Muscle layer of colon (tissue), 2 donors: ENCODE results near the gene CCDC158.
"Not testable (repeated sequence)": the region's sequence is repeated elsewhere in the genome, so short reads cannot be mapped to it uniquely, and the experiment has no call there.

Experiments
- H3K27ac ChIP-seq: one replicate; pipeline ENCODE4 v1.7.0; 2013; ENCODE audit warnings: low read depth, mild to moderate bottlenecking, low read length, moderate library complexity
- H3K27me3 ChIP-seq, 2 donors: one replicate each; pipeline ENCODE4 v1.7.0; 2013; ENCODE audit warnings: low read length in 2 of 2, mild to moderate bottlenecking in 2 of 2; ENCODE audit not compliant: insufficient read depth in 2 of 2, control insufficient read depth in 1 of 2
- H3K36me3 ChIP-seq: one replicate; pipeline ENCODE4 v1.7.0; 2013; ENCODE audit warnings: mild to moderate bottlenecking, low read length; ENCODE audit not compliant: insufficient read depth
- H3K4me1 ChIP-seq: one replicate; pipeline ENCODE4 v1.7.0; 2013; ENCODE audit warnings: mild to moderate bottlenecking, low read length; ENCODE audit not compliant: insufficient read depth
- H3K4me3 ChIP-seq, 2 donors: one replicate each; pipeline ENCODE4 v1.7.0; 2013; ENCODE audit warnings: low read length in 2 of 2, low read depth in 1 of 2, mild to moderate bottlenecking in 1 of 2, moderate library complexity in 1 of 2
- H3K9ac ChIP-seq: one replicate; pipeline ENCODE4 v1.7.0; 2013; ENCODE audit warnings: low read length
- H3K9me3 ChIP-seq: one replicate; pipeline ENCODE4 v1.7.0; 2013; ENCODE audit warnings: mild to moderate bottlenecking, low read length
- donor health status: abdominal sarcoma.
- donor health status: Adenocarcinoma of cecum.

CCDC158 gene

GRCh38 chr4:76292730-76293129, 128.2 kb downstream of the CCDC158 start:
- H3K9me3 ChIP-seq, result no peaks in the 10 kb centered on the region
- no peak overlapping the region for H3K9ac ChIP-seq
- H3K36me3 ChIP-seq, result no peaks in the 10 kb centered on the region
- no peak overlapping the region for H3K27ac ChIP-seq
- H3K4me1 ChIP-seq, result no peaks in the 10 kb centered on the region
- no peak overlapping the region for H3K4me3 ChIP-seq
- no peaks in the 10 kb centered on the region for H3K27me3 ChIP-seq

- not testable (repeated sequence) for H3K9ac ChIP-seq, H3K4me3 ChIP-seq, H3K4me1 ChIP-seq, H3K27me3 ChIP-seq, H3K27ac ChIP-seq, H3K36me3 ChIP-seq, H3K9me3 ChIP-seq
These were observed 133.1 kb downstream of the CCDC158 start for GRCh38 chr4:76287811-76288210.

DNA sequence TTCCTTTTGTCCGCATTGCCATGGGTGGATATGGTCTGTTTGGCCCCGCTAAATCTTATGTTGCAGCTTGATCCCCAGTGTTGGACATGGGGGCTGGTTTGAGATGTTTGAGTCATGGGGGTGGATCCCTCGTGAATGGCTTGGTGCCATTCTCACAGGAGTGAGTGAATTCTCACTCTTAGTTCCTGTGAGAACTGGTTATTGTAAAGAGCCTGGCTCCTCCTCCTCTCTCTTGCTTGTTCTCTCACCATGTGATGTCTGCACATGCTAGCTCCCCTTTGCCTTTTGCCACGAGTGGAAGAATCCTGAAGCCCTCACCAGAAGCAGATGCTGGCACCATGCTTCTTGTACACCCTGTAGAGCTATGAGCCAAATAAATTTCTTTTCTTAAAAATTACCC, 137.0 kb downstream of the CCDC158 start:
- no peaks in the 10 kb centered on the region for H3K4me1 ChIP-seq
- H3K9me3 ChIP-seq, result no peaks in the 10 kb centered on the region
- H3K27ac ChIP-seq, result no peak overlapping the region
- no peak overlapping the region for H3K4me3 ChIP-seq
- no peak overlapping the region for H3K9ac ChIP-seq
- H3K36me3 ChIP-seq, result no peaks in the 10 kb centered on the region
- no peaks in the 10 kb centered on the region for H3K27me3 ChIP-seq

DNA sequence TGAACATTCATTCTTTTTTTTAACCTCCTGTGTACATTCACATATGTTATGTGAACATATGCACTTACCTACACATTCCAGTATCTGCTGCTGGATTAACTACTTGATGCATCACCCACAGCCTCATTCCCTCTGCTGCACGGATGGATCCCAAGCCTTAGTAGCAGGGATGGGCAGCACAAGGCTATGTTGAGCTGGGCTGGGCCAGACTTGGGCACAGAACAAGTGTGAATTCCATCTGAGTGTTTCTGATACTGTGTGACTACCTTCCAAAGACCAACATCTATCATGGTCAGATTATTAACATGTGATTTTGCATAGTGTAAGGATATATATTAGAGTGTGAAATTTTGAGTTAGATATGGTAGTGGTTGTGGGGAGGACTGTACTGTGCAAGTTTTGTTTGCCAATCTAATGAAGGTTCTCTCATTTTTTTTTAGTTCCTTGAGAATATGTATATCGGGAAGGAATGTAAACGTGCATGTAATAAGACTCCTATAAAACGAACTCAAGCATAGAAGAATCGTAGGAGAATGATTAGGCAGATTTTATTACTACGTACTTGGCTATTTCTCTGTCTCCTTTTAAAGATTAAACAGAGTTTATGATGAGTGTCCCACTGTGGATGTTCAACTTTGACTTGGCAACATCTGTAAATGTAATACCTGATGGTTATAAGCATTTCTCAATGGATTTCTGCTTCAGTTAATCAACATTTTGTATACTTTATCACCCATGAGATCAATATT, 137.8 kb downstream of the CCDC158 start:
- no peak overlapping the region for H3K27ac ChIP-seq
- no peaks in the 10 kb centered on the region for H3K27me3 ChIP-seq
- no peaks in the 10 kb centered on the region for H3K36me3 ChIP-seq
- no peak overlapping the region for H3K9ac ChIP-seq
- H3K4me3 ChIP-seq, result no peak overlapping the region
- H3K9me3 ChIP-seq, result no peaks in the 10 kb centered on the region
- no peaks in the 10 kb centered on the region for H3K4me1 ChIP-seq

- not testable (repeated sequence) for H3K9ac ChIP-seq, H3K36me3 ChIP-seq, H3K27ac ChIP-seq, H3K9me3 ChIP-seq, H3K27me3 ChIP-seq, H3K4me3 ChIP-seq, H3K4me1 ChIP-seq
These were observed 139.3 kb downstream of the CCDC158 start for GRCh38 chr4:76281594-76281993.

DNA sequence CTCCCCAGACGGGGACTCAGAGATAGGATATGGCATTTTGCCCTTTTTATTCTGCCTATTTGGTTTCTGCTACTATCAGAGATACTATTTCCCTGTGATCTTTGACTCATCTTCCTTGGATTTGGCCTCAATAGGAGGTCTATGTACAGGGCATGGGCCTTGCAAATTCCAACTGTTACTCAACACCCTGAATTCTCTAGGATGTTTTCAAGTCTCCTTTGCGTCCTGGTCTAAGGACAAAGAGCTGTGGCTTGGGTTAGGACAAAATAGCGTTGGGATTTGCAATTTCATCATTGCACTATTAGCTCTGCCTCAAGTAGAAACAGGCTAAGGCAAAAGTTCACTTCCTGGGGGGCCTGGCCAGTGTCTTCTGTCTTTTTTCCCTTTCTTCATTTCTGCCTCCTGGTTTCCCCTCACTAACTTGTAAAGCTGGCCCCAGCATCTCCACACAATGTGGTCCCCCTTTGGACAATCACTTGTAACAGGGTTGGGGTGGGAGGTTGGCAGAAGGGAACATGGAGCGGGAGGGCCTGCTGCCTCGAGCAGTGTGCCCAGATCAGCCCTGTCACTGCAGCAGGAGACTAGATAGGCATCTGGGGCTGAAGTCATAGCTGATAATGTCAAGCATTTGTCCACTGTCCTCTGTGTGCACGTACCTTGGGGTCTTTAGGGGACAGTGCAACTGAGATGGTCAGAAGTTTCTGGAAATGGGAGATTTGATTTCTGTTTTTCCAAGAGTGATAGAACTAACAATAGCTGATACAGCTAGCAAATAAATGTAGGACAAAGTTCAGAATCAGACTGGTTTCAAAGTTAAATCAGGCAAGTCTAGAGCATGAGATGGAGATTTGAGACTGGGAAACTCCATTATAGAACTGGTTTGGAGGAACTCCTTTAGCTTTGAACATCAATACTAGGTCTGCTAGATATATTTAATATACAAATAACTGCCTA, 140.2 kb downstream of the CCDC158 start:
- H3K27me3 ChIP-seq, result no peaks in the 10 kb centered on the region
- no peak overlapping the region for H3K27ac ChIP-seq
- no peaks in the 10 kb centered on the region for H3K9me3 ChIP-seq
- H3K4me1 ChIP-seq, result no peaks in the 10 kb centered on the region
- no peaks in the 10 kb centered on the region for H3K36me3 ChIP-seq
- H3K4me3 ChIP-seq, result no peak overlapping the region
- H3K9ac ChIP-seq, result no peak overlapping the region

GRCh38 chr4:76279462-76279861, 141.5 kb downstream of the CCDC158 start:
- Histone ChIP-seq H3K36me3 (no peaks in the 10 kb centered on the region), H3K27me3 (no peaks in the 10 kb centered on the region), H3K4me1 (no peaks in the 10 kb centered on the region), H3K9me3 (no peaks in the 10 kb centered on the region), H3K27ac (no peak overlapping the region), H3K4me3 (no peak overlapping the region), H3K9ac (no peak overlapping the region)

DNA sequence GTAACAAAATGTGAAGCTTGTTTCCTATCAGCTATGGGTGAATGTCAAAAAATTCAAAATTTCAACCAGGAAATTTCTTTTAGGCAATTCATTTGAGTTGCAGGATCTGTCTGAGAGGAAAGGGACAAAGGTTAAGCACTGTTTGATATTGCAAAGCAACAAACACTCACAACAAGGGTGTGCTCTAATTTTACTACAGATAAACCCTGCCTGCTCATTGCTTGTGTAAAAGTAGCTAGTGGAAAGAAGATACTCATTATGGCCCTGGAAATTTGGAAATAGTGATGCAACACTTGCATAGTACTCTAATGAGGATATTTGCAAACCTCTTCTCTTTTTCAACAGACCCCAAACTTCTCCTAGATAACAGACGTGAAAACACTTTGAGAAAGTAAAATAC, 142.4 kb downstream of the CCDC158 start:
- Histone ChIP-seq H3K9me3 (no peaks in the 10 kb centered on the region), H3K4me3 (no peak overlapping the region), H3K4me1 (no peaks in the 10 kb centered on the region), H3K36me3 (no peaks in the 10 kb centered on the region), H3K27ac (no peak overlapping the region), H3K27me3 (no peaks in the 10 kb centered on the region), H3K9ac (no peak overlapping the region)

DNA sequence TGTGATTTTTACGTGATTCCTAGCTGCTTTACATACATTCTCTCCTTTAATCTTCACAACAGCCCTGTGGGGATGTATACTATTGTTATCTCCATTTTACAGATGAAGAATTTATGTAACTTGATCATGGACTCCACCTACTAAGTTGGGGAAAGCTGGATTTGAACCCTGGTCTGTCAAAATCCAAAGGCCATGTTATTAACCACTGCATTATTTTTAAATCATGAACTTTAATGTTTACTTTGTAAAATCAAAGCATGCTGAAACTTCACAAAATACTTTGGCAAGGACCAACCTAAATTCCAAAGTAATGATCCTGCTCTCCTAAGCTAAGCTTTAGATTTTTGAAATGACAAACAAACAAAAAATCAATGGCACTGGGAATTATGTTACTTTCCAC, 143.3 kb downstream of the CCDC158 start:
- H3K27me3 ChIP-seq, result no peaks in the 10 kb centered on the region
- no peak overlapping the region for H3K4me3 ChIP-seq
- H3K9ac ChIP-seq, result no peak overlapping the region
- no peak overlapping the region for H3K27ac ChIP-seq
- H3K36me3 ChIP-seq, result no peaks in the 10 kb centered on the region
- H3K9me3 ChIP-seq, result no peaks in the 10 kb centered on the region
- H3K4me1 ChIP-seq, result no peaks in the 10 kb centered on the region

DNA sequence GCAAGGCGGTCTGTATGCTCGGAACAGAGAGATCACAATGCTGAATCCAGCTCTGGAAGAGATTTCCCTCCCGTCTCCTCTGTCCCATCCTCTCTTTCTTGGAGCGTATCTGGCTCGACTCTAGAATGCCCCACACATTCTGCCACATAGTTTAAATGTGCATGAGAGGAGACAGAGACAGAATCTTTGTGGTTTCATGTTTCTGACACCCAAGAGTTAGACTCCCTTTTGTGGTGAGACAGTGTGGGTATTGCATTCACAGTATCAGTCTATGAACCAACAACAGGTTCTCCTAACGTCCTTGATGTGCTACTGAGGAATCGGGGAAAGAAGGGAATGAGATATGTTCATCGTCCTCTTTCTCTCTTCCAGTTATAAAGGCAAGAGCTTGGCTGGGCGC, 144.1 kb downstream of the CCDC158 start:
- no peaks in the 10 kb centered on the region for H3K4me1 ChIP-seq

DNA sequence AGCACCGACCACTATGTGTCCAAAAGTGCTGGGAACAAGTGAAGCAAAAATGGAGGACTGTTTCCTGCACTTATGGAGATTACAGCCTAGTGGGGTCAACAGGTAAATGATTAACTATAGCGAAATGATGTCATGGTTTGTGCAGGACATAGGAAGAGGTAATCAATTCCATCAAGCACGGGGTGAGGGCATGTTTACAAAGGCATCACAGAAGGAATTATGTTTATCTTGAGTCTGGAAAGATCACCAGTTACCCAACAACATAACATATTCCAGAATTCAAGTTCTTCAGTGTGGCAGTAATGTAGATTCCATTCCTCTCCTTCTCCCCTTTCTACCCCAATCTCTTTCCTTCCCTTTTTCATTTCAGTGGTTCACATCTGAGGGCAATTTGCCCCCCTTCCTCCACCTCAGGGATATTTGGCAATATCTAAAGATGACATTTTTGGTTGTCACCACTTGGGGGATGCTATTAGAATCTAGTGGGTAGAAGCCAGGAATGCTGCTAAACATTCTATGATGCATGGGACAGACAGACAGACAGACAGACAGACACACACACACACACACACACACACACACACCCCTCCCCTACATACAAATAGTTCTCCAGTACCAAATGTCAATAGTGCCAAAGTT, 145.3 kb downstream of the CCDC158 start:
- no peak overlapping the region for H3K9ac ChIP-seq
- H3K4me1 ChIP-seq, result no peaks in the 10 kb centered on the region
- no peaks in the 10 kb centered on the region for H3K9me3 ChIP-seq
- no peaks in the 10 kb centered on the region for H3K27me3 ChIP-seq
- no peak overlapping the region for H3K4me3 ChIP-seq
- no peaks in the 10 kb centered on the region for H3K36me3 ChIP-seq
- H3K27ac ChIP-seq, result no peak overlapping the region

More for the DNA sequence above, 144.1 kb downstream of the CCDC158 start:
- H3K27ac ChIP-seq, result no peak overlapping the region
- no peaks in the 10 kb centered on the region for H3K27me3 ChIP-seq
- H3K9me3 ChIP-seq, result no peaks in the 10 kb centered on the region
- no peaks in the 10 kb centered on the region for H3K36me3 ChIP-seq
- H3K9ac ChIP-seq, result no peak overlapping the region
- H3K4me3 ChIP-seq, result no peak overlapping the region
